Right lobe of liver (tissue), 4 donors: ENCODE data around the gene DMRT1.

Experiments
- POLR2A ChIP-seq: fragments of 450-650 bp; IDR thresholded peaks from one replicate; pipeline ENCODE4 v1.6.1; 2017; ENCODE audit warnings: antibody characterized with exemption, mild to moderate bottlenecking
- TF ChIP-seq, protein P1 (sequence below), 4 donors: fragments of 200-600 bp in 3 of 4; fragments of 450-650 bp in 1 of 4; IDR thresholded peaks; one replicate each; pipeline versions ENCODE4 v1.5.1 to v1.8.0; 2016 to 2022; ENCODE audit warnings: antibody characterized with exemption in 4 of 4, mild to moderate bottlenecking in 2 of 4
- donor health status: DM: no; HTN: no; CAD: no.
- donor health status: DM: no; HTN: no; CAD: no.
- donor health status: DM: no; HTN: yes; CAD: no.

DNA sequence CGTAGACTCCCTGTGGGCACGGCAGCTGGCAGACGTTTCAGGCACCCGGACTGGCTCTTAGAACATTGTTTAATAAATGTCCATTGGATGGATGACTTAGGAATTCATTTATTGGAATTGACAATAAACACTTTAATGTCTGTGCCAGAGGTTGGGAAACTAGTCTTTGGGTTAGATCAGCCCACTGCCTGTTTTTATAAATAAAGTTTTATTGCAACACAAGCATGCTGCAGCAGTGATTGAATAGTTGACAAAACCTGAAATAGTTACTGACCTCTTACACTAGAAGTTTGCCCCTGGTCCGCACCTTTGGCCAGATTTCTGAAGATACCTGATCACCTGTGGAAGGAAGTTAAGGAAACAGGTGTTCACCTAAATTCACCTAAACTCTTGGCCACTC, 51.6 kb downstream of the DMRT1 start:
- no peak for TF ChIP-seq POLR2A
- TF ChIP-seq, protein P1, sequence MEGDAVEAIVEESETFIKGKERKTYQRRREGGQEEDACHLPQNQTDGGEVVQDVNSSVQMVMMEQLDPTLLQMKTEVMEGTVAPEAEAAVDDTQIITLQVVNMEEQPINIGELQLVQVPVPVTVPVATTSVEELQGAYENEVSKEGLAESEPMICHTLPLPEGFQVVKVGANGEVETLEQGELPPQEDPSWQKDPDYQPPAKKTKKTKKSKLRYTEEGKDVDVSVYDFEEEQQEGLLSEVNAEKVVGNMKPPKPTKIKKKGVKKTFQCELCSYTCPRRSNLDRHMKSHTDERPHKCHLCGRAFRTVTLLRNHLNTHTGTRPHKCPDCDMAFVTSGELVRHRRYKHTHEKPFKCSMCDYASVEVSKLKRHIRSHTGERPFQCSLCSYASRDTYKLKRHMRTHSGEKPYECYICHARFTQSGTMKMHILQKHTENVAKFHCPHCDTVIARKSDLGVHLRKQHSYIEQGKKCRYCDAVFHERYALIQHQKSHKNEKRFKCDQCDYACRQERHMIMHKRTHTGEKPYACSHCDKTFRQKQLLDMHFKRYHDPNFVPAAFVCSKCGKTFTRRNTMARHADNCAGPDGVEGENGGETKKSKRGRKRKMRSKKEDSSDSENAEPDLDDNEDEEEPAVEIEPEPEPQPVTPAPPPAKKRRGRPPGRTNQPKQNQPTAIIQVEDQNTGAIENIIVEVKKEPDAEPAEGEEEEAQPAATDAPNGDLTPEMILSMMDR (IDR thresholded peaks at IDR 0.05) = no peak
